GM20000 (cell line): ENCODE data around the gene IGFN1.

Source experiments
- DNase-seq: peaks from one replicate; pipeline ENCODE4 v3.0.0; 2012; ENCODE audit warnings: low spot score
- CTCF ChIP-seq: IDR thresholded peaks from 2 replicates; pipeline ENCODE4 v1.5.1; 2012; ENCODE audit warnings: mild to moderate bottlenecking, control low read depth; ENCODE audit errors: extremely low read depth, missing control alignments

IGFN1 gene

DNA sequence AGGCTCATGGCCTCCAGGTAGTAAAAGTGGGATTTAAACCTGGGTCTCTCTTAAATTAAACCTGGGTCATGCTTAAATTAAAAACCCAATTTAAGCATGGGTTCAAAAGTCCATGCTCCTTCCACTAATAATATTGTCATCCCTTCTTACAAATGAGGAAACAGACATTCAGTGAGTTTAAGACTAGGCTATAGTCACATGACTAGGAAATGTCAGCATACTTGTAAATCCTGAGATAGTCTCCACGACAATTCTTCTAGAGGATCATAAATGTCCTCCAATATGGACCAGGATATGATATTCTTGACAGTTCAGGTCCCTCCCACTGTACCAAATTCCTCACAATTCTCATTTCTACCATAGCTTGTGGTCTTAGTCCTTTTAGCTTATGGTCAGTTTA lies 10.5 kb upstream of the IGFN1 start:
- no peak for DNase-seq
- TF ChIP-seq CTCF: no peak

DNA sequence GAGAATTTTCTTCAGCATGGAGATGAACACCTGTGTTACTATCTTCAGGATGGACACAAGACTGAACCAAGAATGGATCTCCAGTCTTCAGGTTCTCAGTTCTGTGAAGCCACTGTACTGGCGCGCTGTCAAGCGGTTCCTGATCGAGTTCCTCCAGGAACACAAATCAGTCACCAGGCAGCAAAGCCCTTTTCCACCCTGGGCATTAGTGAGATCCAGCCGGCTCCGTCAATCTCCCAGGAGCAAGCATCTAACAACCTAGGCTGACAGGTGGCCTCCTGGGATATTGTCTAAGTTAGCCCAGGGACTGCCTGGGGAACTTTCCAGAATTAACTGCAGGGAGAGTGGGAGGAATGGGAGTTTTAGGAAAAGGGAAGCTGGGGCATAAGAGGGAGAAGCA lies 9.7 kb upstream of the IGFN1 start:
- DNase-seq: no peak
- TF ChIP-seq CTCF: no peak

- DNase-seq: no peak
- no peak for TF ChIP-seq CTCF
Measured at GRCh38 chr1:201181323-201181722, 9.3 kb upstream of the IGFN1 start.

GRCh38 chr1:201181726-201182125 lies 8.9 kb upstream of the IGFN1 start:
- no peak for TF ChIP-seq CTCF
- no peak for DNase-seq

DNA sequence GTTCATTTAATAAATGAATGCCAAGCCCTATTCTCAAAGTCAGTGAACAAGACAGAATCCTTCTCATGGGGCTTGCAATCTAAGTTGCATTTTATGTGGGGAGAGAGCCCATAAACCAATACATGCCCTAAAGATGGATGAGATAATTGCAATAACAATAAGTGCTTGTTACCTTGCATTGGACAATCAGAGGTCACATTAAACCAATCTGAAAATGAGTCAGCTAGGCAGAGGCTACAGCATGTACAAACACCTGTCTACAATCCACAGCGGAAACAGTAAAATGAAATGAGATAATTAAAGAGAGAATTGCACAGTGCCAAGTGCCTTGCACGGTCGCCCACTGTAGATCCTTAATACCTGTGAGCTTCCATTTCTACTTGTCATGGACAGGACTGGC lies 7.4 kb upstream of the IGFN1 start:
- DNase-seq: no peak
- no peak for TF ChIP-seq CTCF

DNA sequence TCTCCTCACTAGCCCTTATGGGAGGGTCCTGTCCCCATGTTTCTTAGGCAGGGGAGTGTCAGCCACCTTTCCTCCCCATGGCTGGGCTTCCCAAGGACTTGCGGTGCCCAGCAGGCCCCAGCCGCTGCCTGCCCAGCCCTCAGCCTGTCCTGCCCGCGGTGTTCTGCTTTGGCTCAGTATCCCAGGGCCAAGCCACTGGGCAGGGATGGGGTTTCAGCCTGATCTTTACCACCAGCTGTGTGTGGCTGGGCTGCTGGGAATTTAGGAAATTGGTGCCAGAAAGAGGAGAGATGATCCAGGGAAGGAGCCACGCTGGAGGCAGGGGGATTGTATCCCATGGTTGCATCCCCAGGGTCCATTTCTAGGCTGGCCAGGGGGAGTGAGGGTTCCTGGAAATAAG lies 6.9 kb upstream of the IGFN1 start:
- no peak for DNase-seq
- TF ChIP-seq CTCF: no peak

- TF ChIP-seq CTCF: no peak
- DNase-seq: no peak
Measured at GRCh38 chr1:201184307-201185122, 6.1 kb upstream of the IGFN1 start.
